ENCODE measurements around the gene CACNB1.

- no peak for TF ChIP-seq CTCF (IDR thresholded peaks at IDR 0.05)
- no peak for TF ChIP-seq EP300 (IDR thresholded peaks at IDR 0.05; ENCODE audit: low read depth)
- TF ChIP-seq POLR2A (IDR thresholded peaks at IDR 0.05): no peak
- TF ChIP-seq POLR2AphosphoS5 (IDR thresholded peaks at IDR 0.05): no peak
These were observed 50.0 kb downstream of the CACNB1 start for GRCh38 chr17:39147221-39148185.
